HG03139 (cell line): ENCODE data around the gene SARNP.
"Not testable (repeated sequence)": the region's sequence is repeated elsewhere in the genome, so short reads cannot be mapped to it uniquely, and the experiment has no call there.

Experiments
- ATAC-seq: cut with Tn5 transposase; IDR thresholded peaks from one replicate; pipeline ENCODE4 v1.9.1; 2021; ENCODE audit not compliant: unreplicated experiment

SARNP gene

GRCh38 chr12:55839345-55840140, 22.0 kb upstream of the SARNP start:
- no peak for ATAC-seq

GRCh38 chr12:55838361-55838760, 20.8 kb upstream of the SARNP start:
- no peak for ATAC-seq

DNA sequence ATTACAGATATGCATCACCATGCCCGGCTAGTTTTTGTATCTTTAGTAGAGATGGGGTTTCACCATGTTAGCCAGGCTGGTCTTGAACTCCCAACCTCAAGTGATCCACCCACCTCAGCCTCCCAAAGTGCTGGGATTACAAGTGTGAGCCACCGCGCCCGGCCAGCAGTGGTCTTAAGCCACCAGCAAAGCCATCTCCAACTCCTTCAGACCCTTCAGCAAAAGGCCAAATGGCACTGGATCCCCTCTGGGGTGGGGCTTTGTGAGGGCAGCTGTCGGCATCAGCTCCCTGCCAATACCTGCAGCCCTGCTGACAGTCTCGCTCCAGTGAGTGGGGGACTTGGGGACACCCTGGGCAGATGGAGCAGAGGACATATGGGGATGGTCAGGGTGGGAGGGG, 16.9 kb upstream of the SARNP start:
- not testable (repeated sequence) for ATAC-seq

- ATAC-seq: no peak
These were observed 15.5 kb upstream of the SARNP start for GRCh38 chr12:55833056-55833455.

GRCh38 chr12:55831447-55831815, 13.9 kb upstream of the SARNP start:
- no peak for ATAC-seq

- no peak for ATAC-seq
These were observed 13.3 kb upstream of the SARNP start for GRCh38 chr12:55830601-55831446.

GRCh38 chr12:55829967-55830600, 12.6 kb upstream of the SARNP start:
- ATAC-seq: peak; percentile 21

- ATAC-seq: no peak
These were observed 10.8 kb upstream of the SARNP start for GRCh38 chr12:55828357-55828756.

DNA sequence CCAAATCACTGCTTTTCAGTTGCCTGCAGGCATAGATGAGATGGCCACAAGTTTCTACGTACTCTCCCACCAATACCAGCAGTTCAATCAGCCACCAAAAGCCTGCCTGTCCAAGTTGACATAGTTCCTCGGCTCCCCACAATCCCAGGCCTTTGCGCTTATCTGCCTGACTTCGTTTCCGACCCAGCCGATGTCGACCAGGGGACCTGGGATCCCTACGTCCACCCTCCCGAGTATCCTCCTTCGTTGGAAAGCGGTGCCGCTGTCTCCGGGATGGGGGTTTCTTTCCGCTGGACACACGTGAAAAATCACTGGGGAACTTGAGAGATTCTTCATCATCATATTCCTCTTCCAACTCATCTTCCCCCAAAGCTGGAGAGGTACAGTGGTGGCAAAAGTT, 10.3 kb upstream of the SARNP start:
- ATAC-seq: no peak

- no peak for ATAC-seq
These were observed 7.2 kb upstream of the SARNP start for GRCh38 chr12:55824726-55825125.

DNA sequence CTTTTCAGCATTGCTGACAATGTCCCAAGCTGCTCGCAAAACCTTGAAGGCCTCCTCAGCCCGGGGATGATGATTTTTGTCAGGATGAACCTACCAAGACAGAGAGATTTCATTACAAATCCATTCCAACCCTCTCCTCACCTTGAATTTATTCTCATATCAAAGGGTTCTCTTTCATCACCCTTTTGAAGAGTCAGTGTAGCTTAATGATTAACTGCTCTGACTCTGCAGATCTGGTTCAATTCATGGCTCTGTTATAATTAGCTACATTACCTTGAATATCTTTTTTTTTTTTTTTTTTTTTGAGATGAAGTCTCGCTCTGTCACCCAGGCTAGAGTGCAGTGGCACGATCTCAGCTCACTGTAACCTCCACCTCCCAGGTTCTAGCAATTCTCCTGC, 5.9 kb upstream of the SARNP start:
- ATAC-seq: no peak

- ATAC-seq: no peak
These were observed 4.7 kb upstream of the SARNP start for GRCh38 chr12:55822228-55822627.

DNA sequence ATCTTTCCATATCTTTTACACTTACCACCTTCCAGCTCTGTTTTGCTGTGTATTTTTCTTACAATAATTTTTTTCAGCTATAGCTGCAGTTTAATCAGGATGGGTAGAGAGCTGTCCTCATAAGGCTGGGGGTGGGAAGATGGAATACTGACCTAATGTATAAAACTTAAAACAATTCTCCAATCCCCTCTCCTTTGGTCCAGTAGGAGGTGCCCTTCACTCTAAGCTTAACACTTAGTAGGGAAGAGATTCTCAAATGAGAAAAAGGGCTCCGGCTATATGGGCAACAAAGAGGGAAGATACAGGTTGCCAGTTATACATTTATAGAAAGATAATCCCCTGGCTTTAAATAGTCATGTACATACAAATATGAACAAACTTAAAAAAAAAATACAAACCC, 3.2 kb upstream of the SARNP start:
- no peak for ATAC-seq

DNA sequence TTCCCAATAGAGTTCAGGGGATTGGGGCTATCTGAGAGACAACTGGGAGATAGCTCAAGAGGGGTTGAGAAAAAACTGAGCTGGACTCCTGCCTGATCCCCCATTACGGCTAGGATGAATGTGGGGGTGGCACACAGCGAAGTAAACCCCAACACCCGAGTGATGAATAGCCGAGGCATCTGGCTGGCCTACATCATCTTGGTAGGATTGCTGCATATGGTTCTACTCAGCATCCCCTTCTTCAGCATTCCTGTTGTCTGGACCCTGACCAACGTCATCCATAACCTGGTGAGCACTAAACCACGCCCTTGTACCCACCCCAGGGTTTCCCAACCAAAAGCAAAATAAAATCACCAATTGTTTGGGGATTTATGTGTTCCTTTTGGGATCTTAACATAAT, 1.4 kb upstream of the SARNP start:
- no peak for ATAC-seq

- ATAC-seq: peak; percentile 26
These were observed 710 bp upstream of the SARNP start for GRCh38 chr12:55818140-55818728.

DNA sequence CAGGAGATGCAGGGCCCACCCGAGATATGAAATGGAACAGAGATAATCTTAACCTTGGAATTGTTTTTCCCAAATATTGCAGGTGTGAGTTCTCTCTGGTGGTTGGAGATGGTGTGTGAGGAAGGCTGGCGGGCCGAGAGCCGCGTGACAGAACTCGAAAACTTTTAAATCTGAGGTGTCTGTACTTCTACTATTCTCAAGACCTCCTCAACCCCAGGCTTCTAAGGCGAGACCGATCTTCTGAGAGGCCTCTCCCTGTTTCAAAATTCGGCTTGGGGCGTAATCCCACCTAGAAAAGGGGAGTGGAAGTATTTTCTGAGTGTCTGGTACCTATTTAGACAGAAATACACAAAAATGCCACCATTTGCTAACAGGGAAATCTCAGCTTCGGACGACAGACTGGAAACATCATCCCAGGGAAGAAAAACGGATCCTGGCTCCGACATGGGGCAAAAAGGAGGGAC, 611 bp downstream of the SARNP start:
- ATAC-seq: no peak

DNA sequence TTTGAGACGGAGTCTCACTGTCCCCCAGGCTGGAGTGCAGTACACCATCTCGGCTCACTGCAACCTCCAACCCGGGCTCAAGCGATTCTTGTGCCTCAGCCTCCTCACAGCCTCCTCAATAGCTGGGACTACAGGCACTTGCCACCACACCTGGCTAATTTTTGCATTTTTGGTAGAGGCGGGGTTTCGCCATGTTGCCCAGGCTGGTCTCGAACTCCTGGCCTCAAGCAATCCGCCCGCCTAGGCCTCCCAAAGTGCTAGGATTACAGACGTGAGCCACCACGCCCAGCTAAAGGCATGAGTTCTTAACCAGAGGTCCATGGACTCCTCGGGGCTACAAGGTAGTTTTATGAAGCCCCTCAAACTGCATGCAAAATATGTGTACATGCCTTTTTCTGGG, 2.1 kb downstream of the SARNP start:
- ATAC-seq: no peak

GRCh38 chr12:55814257-55814656, 3.3 kb downstream of the SARNP start:
- no peak for ATAC-seq

GRCh38 chr12:55812088-55812487, 5.4 kb downstream of the SARNP start:
- no peak for ATAC-seq

- ATAC-seq: no peak
These were observed 8.2 kb downstream of the SARNP start for GRCh38 chr12:55809274-55809673.

- no peak for ATAC-seq
These were observed 10.5 kb downstream of the SARNP start for GRCh38 chr12:55806982-55807381.
